HG02938 (cell line): ENCODE measurements around the gene PCA3.
"Not testable (repeated sequence)": the region's sequence is repeated elsewhere in the genome, so short reads cannot be mapped to it uniquely, and the experiment has no call there.

Experiments used
- ATAC-seq: cut with Tn5 transposase; IDR thresholded peaks from one replicate; pipeline ENCODE4 v1.9.1; 2021; ENCODE audit warnings: mild to moderate bottlenecking, moderate library complexity; ENCODE audit not compliant: unreplicated experiment

The PCA3 gene

GRCh38 chr9:76764138-76764537 lies at the start of gene PCA3:
PCA3 (plus strand) TSS chr9:76764438.
- ATAC-seq = no peak

- no peak for ATAC-seq
Measured at GRCh38 chr9:76716085-76716672, 48.1 kb upstream of the PCA3 start.

GRCh38 chr9:76717176-76717575 lies 47.1 kb upstream of the PCA3 start:
- no peak for ATAC-seq

- no peak for ATAC-seq
Measured at GRCh38 chr9:76717613-76718012, 46.6 kb upstream of the PCA3 start.

- no peak for ATAC-seq
Measured at GRCh38 chr9:76718166-76718565, 46.1 kb upstream of the PCA3 start.

GRCh38 chr9:76720245-76720644 lies 44.0 kb upstream of the PCA3 start:
- ATAC-seq = no peak

GRCh38 chr9:76725011-76725546 lies 39.2 kb upstream of the PCA3 start:
- no peak for ATAC-seq

GRCh38 chr9:76725885-76726284 lies 38.4 kb upstream of the PCA3 start:
- no peak for ATAC-seq

- ATAC-seq = no peak
Measured at GRCh38 chr9:76729116-76729515, 35.1 kb upstream of the PCA3 start.

- ATAC-seq = no peak
Measured at GRCh38 chr9:76729980-76730737, 34.1 kb upstream of the PCA3 start.

GRCh38 chr9:76730801-76731200 lies 33.4 kb upstream of the PCA3 start:
- no peak for ATAC-seq

GRCh38 chr9:76732341-76732958 lies 31.8 kb upstream of the PCA3 start:
- no peak for ATAC-seq

- no peak for ATAC-seq
Measured at GRCh38 chr9:76733096-76733495, 31.1 kb upstream of the PCA3 start.

- ATAC-seq = no peak
Measured at GRCh38 chr9:76734716-76735115, 29.5 kb upstream of the PCA3 start.

GRCh38 chr9:76737154-76737902 lies 26.9 kb upstream of the PCA3 start:
- ATAC-seq = no peak

GRCh38 chr9:76738402-76738801 lies 25.8 kb upstream of the PCA3 start:
- no peak for ATAC-seq

- no peak for ATAC-seq
Measured at GRCh38 chr9:76741524-76741923, 22.7 kb upstream of the PCA3 start.

GRCh38 chr9:76742890-76743289 lies 21.3 kb upstream of the PCA3 start:
- not testable (repeated sequence) for ATAC-seq

GRCh38 chr9:76743931-76744330 lies 20.3 kb upstream of the PCA3 start:
- no peak for ATAC-seq

- ATAC-seq = no peak
Measured at GRCh38 chr9:76744336-76744735, 19.9 kb upstream of the PCA3 start.

GRCh38 chr9:76751001-76751400 lies 13.2 kb upstream of the PCA3 start:
- no peak for ATAC-seq
